OCI-M1 (cell line): ENCODE results near the gene TMEM198.
A peak's percentile ranks its signal among the peaks of the same experiment; 100 is the strongest.

Experiments used
- DNase-seq: peaks from one replicate; lab custom pipeline; 2025; lab: John Stamatoyannopoulos, UW

TMEM198 gene

DNA sequence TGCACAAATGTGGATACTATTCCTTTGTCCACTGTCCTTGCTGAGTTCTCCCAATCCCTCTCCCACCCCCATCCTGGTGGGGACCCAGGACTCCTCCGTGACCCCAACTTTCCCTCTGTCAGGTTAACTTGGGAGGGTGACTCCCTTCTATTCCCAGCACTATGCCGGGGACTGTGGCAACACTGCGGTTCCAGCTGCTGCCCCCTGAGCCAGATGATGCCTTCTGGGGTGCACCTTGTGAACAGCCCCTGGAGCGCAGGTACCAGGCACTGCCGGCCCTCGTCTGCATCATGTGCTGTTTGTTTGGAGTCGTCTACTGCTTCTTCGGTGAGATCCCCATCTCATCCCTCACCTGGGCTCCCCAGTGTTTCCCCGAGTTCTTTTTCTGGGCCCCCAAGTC is 739 bp downstream of the TMEM198 start:
- DNase-seq, result no peak

DNA sequence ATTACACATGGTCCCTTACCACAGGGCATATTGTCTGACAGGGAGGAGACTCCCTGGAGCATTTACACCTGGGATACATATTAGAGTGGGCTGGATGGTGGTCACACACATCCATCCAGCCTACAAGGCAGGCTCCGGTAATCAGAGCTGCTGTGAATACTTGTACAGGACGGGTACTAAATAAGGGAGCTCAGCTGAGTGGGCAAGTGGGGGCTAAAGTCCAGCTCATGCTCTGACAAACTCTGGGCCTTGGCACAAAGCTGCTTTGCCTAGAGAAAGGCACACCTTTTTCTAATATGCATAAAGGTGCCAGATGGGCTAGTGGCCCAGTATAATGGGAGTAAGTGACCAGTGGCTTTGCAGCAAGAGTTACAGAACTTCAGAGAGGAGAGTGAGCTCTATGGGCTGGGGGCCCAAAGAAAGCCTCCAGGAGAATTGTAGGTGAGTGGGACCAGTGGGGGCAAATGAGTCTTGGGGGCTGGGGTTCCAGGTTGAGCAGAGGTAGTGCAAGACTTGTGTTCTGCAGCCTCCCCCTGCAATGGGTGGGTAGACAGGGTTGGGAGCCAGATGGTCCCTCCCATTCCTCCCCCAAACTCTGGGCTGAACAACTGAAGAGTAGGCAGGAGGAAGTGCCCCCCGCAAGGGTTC is 1.6 kb downstream of the TMEM198 start:
- DNase-seq, result no peak

DNA sequence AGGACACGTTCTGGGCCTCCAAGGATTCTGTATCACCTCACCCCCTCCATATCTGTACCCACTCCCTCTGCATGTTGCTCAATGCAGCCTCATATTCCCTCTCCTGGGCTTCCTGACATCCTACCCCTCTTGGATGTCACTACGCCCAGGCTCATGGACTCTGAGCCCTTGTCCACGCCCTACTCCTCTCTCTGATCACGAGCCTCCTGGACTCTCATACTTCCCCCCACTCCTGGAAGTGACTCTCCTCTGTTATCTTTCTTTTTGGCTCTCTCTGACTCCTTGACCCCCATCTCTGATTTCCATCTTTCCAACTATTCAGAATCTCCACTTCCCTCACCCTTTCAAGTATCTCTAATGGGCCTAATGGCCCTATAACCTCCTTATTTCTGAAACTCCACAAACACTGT is 2.1 kb downstream of the TMEM198 start:
- DNase-seq, result no peak

DNA sequence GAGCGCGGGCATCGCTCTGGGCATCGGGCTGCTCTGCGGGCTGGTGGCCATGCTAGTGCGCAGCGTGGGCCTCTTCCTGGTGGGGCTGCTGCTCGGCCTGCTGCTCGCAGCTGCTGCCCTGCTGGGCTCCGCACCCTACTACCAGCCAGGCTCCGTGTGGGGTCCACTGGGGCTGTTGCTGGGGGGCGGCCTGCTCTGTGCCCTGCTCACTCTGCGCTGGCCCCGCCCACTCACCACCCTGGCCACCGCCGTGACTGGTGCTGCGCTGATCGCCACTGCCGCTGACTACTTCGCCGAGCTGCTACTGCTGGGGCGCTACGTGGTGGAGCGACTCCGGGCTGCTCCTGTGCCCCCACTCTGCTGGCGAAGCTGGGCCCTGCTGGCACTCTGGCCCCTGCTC is 3.8 kb downstream of the TMEM198 start:
- no peak for DNase-seq

DNA sequence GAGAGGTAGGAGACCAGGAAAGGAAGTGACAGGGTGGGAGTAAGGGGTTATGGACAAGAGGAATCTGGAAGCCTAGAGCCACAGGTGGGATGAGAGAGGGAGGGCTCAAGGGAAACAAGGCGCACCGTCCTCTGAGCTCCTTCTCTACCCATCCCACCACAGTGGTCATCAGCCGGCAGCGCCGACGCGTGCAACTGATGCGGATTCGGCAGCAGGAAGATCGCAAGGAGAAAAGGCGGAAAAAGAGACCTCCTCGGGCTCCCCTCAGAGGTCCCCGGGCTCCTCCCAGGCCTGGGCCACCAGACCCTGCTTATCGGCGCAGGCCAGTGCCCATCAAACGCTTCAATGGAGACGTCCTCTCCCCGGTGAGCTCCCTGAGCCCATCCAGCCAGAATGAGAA is 5.2 kb downstream of the TMEM198 start:
- no peak for DNase-seq

DNA sequence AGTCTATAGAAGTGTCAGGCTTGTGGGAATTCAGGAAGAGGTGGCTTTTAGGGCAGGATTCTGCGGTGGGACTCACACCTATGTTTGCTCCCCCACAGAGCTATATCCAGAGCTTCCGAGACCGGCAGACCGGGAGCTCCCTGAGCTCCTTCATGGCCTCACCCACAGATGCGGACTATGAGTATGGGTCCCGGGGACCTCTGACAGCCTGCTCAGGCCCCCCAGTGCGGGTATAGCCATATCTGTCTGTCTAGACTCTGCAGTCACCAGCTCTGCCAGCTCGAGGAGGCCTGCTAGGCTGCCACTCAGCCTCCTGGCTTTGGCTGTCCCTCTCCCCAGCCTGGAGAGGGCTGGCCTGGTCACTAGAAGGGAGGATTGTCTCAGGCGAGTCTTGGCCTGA is 5.8 kb downstream of the TMEM198 start:
- no peak for DNase-seq

DNA sequence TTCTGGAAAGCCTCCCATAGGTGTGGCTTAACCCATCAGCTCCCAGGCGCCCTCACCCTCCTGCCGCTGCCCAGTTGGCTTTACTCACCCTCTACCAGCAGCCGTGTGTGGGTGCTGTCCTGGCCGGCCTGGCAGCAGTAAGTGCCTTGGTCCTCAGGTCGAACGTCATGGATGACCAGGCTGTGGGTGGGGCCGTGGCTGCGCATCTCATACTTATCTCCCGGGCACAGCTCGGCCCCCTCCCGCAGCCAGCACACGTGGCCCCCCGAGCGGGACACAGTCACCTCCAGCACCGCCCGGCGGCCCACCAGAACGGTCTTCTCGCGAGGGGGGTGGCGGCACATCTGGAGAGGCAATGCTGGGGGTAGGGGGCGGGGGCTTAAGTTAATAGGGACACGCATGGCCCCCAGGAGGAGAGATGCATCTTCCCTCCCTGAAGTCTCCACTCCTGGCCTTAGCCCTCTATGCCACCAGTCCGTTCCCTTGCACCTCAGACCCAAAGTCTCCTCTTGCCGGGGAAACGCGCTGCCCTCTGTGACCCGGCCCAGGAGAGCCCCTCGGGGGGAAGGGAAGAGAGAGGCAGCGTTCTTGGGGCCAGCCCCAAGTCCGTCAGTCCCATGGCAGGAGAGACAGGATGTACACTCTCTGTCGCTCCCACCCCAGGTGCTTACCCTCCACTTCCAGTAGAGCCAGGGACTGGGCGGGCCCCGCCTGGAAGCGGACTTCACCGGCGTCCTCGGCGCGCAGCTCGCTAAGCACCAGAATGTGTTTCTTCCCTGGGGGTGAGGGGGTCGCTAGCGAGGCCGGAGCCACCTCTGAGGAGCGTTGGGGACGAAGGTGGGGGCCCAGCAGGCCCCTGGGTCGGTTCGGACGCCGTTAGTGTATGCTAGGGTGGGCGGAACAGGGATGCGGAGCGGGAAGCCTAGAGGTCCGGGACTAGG is 7.9 kb downstream of the TMEM198 start:
- peak; percentile 71 for DNase-seq

DNA sequence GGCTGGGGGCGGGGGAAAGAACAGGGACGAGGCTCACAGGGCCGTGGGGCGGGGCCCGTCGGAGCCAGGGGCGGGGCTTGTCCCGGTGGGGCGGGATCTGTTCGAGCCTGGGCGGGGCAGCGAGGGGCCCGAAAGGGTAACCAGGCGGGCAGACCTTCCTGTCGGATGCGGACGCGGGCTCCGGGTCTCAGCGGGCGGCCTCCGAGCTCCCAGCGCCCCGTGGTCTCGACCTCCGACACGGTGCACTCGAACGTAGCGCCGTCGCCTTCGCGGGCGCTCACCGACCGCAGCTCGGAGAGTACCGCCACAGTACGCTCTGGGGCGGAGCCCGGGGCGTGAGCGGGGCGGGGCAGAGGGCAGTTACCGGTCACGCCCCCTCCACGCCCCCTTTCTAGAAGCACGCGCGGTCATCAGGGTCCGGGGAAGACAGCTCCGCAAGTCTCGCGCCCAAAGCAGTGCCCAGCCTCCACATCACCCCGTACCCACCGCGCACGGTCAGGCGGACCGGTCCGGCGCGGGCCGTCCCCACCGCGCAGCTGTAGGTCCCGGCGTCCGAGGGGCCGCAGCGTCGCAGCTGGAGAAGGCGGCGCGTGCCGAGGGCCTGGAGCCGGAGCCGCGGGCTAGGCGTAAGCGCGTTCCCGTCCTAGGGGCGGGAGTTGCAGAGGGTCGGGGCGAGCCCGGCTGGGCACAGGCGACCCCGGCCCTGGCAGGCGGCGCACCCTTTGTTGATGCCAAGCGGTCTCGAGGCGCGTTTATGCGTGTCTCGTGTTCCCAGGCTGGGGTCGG is 8.7 kb downstream of the TMEM198 start:
- DNase-seq, result peak; percentile 92

DNA sequence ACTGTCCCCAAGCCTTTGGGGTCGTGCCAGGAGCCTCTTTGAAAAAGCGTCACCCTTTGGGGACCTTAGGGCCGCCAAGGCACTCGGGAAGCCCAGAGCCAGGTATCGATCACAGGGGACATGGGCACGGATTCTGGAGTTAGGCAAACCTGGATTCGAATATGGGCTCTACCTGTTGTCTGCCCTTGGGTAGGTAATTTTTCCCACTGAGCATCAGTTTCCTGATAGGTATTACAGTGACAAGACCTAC is 9.3 kb downstream of the TMEM198 start:
- no peak for DNase-seq

DNA sequence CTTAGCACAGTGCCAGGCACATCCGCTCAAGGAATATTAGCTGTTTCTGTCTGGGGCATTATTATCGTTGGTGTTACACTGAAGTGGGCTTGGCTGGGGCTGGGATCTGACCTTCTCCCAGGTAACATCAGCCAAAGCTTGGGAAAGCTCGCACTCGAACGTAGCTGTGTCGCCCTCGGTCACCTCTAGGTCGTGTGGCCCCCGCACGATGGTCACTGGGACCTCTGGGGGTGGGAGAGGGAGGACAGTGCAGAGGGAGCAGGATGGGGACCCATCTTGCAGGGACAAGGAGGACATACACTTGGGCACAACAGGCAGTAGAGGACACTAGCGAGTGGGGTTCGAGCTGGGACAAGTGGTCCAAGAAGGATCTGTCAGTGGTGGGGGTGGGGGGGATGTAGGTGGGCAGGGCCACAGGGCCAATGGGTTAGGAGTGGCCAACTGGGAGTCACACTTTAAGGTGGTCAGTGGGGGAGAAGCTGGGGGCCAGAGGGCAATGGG is 9.7 kb downstream of the TMEM198 start:
- DNase-seq, result no peak

DNA sequence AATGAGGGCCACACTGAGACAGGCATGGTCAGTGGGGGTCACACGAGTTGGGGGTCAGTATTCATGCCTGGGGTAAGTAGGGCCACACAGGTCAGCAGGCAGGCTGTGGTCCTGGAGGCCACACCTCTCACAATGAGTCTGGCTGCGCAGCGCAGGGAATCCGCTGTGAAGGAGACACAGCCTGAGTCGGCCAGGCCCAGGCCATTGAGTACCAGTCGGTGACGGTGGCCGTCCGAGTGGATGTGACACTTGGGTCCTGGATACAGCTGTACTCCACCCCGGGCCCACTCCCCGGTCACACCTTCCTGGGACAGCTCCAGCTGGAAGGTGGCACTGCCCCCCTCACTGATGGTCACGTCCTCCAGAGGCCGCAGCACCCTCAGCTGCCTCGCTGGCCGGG is 10.5 kb downstream of the TMEM198 start:
- no peak for DNase-seq

DNA sequence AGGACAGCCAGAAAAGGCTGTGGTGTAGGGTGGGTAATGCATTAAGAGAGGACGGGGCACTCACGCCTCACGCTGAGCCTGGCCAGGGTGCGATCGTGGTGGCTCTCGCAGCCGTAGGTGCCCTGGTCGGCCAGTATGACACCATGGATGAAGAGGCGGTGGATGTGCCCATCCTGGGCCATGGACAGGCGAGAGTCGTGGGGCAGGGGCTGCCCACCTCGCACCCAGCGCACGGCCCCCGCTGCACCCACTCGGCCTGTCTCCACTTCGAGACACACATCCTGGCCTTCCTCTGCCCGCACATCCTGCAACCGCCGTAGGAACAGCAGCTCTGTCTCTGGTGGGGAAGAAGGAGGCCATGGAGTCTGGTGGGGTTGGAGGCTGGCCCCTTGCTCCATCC is 12.1 kb downstream of the TMEM198 start:
- no peak for DNase-seq

DNA sequence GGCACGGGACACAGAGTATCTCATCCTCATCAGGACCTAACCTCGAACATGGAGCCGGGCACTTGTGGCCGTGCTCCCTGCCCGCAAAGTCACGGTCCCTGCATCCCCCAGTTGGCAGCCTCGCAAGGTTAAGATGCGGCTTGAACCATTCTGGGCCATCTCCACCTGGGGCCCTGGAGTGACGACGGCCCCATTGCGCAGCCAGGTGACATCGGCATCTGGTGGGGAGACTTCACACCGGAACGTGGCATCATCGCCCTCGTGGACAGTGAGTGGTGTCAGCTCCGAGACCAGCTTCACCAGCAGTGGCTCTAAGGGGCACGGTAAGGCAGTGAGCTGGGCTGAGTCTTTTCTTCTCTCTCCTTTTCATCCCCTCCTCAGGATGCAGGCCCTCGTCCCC is 12.6 kb downstream of the TMEM198 start:
- no peak for DNase-seq

DNA sequence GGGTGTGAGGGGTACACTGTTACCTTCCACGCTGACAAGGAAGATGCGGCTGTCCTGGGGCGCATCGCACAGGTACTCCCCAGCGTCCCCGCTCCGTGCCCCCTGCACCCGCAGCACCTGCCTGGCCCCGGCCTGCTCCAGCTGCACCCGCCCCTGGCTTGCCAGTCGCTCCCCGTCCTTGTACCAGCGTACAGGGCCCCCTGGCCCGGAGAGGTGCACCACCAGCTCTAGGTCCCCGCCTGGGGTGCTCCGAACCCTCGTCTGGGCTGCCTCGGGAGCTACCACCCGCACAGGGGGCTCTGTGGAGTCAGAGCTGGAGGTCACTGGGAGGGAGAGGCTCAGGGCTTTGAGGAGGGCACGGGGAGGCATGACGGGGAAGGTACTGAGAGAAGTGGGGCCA is 13.5 kb downstream of the TMEM198 start:
- DNase-seq, result no peak

DNA sequence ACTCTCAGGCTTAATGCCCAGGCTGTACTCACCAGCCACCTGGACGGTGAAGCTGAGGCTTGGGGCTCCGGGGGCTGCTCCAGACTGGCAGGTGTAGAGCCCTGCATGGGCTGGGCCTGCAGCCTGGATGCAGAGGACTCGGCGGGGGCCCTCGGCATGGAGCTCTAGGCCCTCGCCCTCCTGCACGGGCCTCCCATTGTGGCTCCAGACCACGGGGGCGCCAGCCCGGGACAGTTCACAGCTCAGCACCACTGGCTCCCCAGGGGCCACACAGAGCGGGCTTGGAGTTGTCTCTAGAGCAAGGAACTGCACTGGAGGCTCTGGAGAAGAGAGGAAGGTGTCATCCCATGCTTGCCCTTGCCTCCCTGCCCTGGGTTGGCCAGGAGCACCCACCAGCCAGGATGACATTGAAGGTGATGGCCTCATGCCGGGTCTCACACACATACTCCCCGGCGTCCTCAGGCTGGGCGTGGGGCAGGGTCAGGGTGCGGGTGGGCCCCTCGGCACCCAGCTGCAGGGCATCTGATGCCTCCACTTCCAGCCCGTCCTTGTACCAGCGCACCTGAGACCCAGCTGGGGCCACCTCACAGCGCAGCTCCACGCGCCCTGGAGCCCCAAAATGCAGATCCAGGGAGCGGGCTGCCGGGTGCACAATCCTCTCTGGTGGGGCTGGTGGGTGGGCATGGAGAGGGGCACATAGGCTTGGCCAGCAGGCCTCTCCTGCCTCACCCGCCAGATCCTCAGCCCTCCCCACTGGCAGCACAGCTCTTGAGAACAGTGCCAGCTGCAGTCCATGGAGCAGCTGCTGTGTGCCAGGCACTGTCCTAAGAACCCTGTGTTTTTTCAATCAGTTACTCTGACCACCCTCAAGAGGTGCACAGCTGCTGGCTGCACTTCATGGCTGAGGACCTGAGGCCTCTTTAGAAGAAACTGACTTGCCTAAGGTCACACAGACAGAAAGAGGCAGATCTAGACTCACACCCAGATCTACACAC is 14.3 kb downstream of the TMEM198 start:
- DNase-seq, result no peak

DNA sequence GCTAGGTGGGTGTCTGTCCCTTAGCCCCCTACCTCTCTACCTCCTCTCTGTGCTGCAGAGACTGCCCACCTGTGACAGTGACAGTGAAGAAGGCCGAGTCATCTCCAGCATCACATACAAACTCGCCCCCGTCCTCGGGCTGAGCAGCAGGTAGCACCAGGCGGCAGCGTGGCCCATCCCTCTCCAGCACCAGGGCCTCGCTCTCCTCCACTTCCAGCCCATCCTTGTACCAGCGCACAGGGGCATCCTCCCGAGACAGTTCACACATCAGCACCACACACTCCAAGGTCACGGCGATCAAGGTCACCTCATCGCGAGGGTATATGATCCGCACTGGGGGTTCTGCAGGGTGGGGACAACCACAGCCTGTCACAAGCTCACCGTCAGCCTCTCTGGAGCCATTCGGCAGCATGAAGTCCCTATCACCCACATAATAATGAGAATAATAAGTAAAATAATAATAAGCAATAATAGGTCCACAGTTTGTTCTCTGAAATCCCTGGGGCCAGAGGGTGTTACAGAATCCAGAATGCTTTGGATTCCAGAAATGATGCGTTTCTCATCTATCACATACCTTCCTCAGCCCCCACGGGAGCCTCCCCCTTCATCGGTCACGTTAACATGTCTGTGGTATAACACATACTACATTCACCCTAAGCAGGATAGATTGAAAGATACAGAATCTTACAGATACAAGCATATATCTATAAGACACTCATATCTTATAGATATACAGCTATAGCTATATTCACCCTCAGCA is 15.5 kb downstream of the TMEM198 start:
- no peak for DNase-seq

DNA sequence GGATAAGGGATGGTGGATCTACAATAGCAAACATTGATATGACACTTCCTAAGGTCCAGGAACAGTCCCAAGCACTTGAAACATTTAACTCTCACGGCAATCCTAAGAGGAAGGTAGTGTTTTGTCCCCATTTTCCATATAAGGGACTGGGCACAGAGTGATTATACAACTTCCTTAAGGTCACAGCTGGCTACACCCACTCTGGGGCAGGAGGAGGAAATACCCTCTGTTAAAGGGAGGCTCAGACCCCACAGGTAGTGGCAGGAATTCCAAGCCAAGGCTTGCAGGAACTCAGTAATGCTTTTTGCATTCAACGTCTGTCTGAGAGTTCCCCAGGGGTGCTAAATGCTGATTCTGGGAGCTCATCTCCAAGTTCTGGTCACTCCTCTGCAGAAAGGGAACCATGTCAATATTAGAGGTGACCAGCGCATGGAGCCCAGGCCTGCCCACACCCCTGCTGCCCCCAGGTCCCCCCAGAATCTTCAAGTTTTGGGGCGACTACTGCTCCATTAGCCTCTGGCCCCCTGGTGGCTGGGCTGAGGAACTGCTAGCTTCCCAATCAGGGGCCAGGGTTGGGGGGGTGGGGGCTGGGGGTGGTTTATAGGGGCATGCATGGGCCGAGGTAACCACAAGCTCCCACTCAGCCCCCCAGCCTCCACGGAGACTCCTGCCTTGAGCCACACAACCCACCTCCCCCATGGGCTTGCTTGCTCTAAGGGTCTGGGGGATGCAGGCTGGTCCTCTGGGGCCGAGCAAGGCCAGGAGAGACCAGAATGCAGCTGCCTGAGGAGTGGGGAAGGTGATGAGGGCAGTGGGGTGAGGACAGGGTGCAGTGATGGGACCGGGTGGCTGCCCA is 16.4 kb downstream of the TMEM198 start:
- DNase-seq, result peak; percentile 35

DNA sequence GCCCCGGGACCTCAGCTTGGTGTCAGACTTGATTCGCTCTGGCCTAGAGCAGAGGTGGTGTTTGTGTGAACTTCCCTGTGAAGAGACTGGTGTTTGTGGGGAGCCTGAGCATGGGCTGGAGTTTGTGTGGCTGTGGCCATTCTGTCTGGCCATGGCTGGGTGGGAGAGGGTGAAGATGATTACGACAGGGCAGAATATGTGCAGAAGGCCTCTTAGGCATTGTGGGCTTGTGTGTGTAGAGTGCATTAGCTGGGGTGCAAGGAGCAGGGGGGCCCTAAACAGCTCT is 17.0 kb downstream of the TMEM198 start:
- no peak for DNase-seq

DNA sequence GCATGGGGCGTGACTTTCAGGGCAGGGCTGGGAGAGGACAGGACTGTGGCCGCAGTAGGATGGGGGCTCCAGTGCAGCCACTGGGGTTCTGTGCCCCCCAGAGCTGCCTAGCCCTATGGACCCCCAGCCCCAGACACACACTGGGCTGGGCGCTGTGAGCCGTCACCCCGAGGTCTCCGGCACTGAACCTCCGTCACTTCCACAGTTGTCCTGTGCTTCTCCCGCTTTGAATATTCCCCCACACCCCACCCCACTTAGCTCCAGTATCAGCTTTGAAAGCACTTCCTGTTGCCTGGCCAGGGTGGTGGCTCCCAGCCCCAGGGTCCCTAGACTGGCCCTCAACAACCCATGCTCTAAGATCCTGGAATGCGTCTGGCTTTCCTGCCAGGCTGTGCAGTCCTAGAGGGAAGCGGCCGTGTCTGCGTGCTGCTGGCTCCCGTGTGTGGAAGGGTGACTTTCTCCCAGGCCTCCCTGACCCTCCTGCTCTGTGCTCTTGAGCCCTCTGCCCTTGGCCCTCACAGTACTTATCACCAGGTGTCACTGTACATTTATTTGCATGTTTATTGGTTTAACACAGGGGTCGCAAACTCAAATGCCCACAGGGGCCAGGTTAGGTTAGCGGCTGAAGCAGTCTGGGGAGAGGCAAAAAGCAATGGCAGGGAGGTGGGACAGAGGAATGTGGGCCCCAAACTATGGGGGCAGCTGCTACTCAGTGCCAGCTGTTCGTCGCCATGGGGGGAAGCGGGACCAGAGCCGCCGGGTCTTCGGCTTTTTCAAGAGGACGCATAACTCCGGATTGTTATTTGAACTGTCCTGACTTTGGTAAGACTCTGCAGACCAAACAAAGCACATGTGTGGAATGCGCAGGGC is 17.6 kb downstream of the TMEM198 start:
- DNase-seq, result no peak
